GM12878 (cell line): ENCODE measurements around the gene DUS3L. TPM values are rescaled to one million over a fixed set of nuclear protein-coding genes. Genes with fewer than 3 reads are reported as not detected.

Source experiments
- ATAC-seq: fragments of 200-7000 bp; cut with Tn5 transposase; 3 replicates; pipeline ENCODE4 v1.9.1; 2020; ENCODE audit warnings: mild to moderate bottlenecking, moderate library complexity
- BruUV-seq: library from RNA; stranded (reverse); fragments of 400-500 nt; replicated peaks from 2 replicates; lab custom pipeline; 2021; lab: Mats Ljungman, UMichigan
- CTCF ChIA-PET: fragments of 300-600 bp; sonication (Branson Sonifier 250); formaldehyde crosslinking; extraction: SDS; loops from one replicate; lab custom pipeline; 2021; ENCODE audit warnings: inconsistent platforms; lab: Yijun Ruan, JAX
- POLR2A ChIA-PET: fragments of 350-600 bp; formaldehyde crosslinking; extraction: SDS; loops from one replicate; lab custom pipeline; 2021; ENCODE audit warnings: inconsistent platforms; lab: Charles Lee
- RAD21 ChIA-PET: fragments of 300-600 bp; sonication (Branson Sonifier 250); formaldehyde crosslinking; loops from one replicate; lab custom pipeline; 2023; ENCODE audit warnings: antibody characterized with exemption; ENCODE audit not compliant: unreplicated experiment; lab: Charles Lee
- SMC1A ChIA-PET: fragments of 300-600 bp; sonication (Branson Sonifier 250); formaldehyde crosslinking; loops from one replicate; lab custom pipeline; 2023; ENCODE audit not compliant: unreplicated experiment, uncharacterized antibody; lab: Charles Lee
- DNase-seq: peaks from one replicate; pipeline ENCODE4 v3.0.0-alpha.2; 2011; ENCODE audit warnings: low read depth, low spot score
- FAIRE-seq: peaks from 3 replicates; lab custom pipeline; 2011; peaks lifted over from hg19 to GRCh38; lab: Jason Lieb, UNC
- H2AFZ ChIP-seq: 2 replicates; pipeline ENCODE4 v1.6.0; 2011; ENCODE audit warnings: low read depth, low read length, control low read depth; ENCODE audit not compliant: control insufficient read depth
- H3K27ac ChIP-seq: 2 replicates; pipeline ENCODE4 v1.5.1; 2011; ENCODE audit warnings: control low read depth; ENCODE audit not compliant: control insufficient read depth, insufficient read depth
- H3K27me3 ChIP-seq, 2 experiments: replicated peaks in 1 of 2; 2 replicates each; pipeline versions ENCODE4 v1.6.0 to v1.6.1; 2011; ENCODE audit warnings: low read length in 1 of 2; ENCODE audit not compliant: control insufficient read depth in 2 of 2, insufficient read depth in 2 of 2
- H3K36me3 ChIP-seq, 2 experiments: 2 replicates each; pipeline ENCODE4 v1.5.1; 2011; ENCODE audit warnings: low read length in 1 of 2; ENCODE audit not compliant: control insufficient read depth in 2 of 2, insufficient read depth in 2 of 2
- H3K4me1 ChIP-seq: 2 replicates; pipeline ENCODE4 v1.6.1; 2011; ENCODE audit warnings: mild to moderate bottlenecking, low read length, moderate library complexity, mixed read lengths; ENCODE audit not compliant: control insufficient read depth, insufficient read depth
- H3K4me2 ChIP-seq: 2 replicates; pipeline ENCODE4 v1.6.0; 2011; ENCODE audit warnings: control low read depth; ENCODE audit not compliant: control insufficient read depth, insufficient read depth
- H3K4me3 ChIP-seq: fragments of 200-600 bp; sonication (generic); 2 replicates; pipeline ENCODE4 v1.5.1; 2016
- H3K79me2 ChIP-seq: 2 replicates; pipeline ENCODE4 v1.6.0; 2011; ENCODE audit warnings: low read length; ENCODE audit not compliant: control insufficient read depth, insufficient read depth
- H3K9ac ChIP-seq: 2 replicates; pipeline ENCODE4 v1.8.0; 2011; ENCODE audit warnings: low read length, control low read depth, mixed read lengths; ENCODE audit not compliant: control insufficient read depth, insufficient read depth
- H3K9me3 ChIP-seq: replicated peaks from 3 replicates; pipeline ENCODE4 v1.5.1; 2011; ENCODE audit warnings: mild to moderate bottlenecking, low read length; ENCODE audit not compliant: control insufficient read depth, insufficient read depth
- H4K20me1 ChIP-seq: 2 replicates; pipeline ENCODE4 v1.6.0; 2011; ENCODE audit not compliant: control insufficient read depth, insufficient read depth
- CEBPZ ChIP-seq: fragments of 150-350 bp; IDR thresholded peaks from 2 replicates; pipeline ENCODE4 v1.6.1; 2016; ENCODE audit warnings: low read depth, low read length
- CREM ChIP-seq: IDR thresholded peaks from 2 replicates; pipeline ENCODE4 v1.6.1; 2014; ENCODE audit warnings: antibody characterized with exemption, low read depth
- E2F4 ChIP-seq: IDR thresholded peaks from 2 replicates; pipeline ENCODE4 v1.6.1; 2012; ENCODE audit warnings: low read depth, low read length, improper control_type of control experiment
- EP300 ChIP-seq, 2 experiments: fragments of 150-350 bp in 1 of 2; IDR thresholded peaks; 2 replicates each; pipeline ENCODE4 v1.6.1; 2011 to 2012; ENCODE audit warnings: low read depth in 2 of 2, low read length in 2 of 2, borderline replicate concordance in 1 of 2, improper control_type of control experiment in 1 of 2, inconsistent platforms in 1 of 2; ENCODE audit not compliant: control insufficient read depth in 1 of 2
- RAD51 ChIP-seq: fragments of 450-650 bp; IDR thresholded peaks from 2 replicates; pipeline ENCODE4 v1.6.1; 2016; ENCODE audit warnings: moderate library complexity, mild to moderate bottlenecking, inconsistent platforms
- WGBS: methylation state at CpG from one replicate; pipeline ENCODE4 v1.1.6; 2016; ENCODE audit warnings: low lambda C conversion rate; ENCODE audit not compliant: insufficient replicate concordance, insufficient coverage; ENCODE audit errors: missing lambda C conversion rate; 5-methylcytosine and 5-hydroxymethylcytosine counted together
- in situ Hi-C: fragments of 300-500 bp; cut with MboI; formaldehyde crosslinking; loops from 9 replicates; pipeline ENCODE4 v1.14.3; 2018; ENCODE audit warnings: mixed read lengths
- intact Hi-C: fragments of 100-400 bp; cut with micrococcal nuclease; formaldehyde crosslinking; loops from one replicate; pipeline ENCODE4 v1.14.2; 2022; ENCODE audit not compliant: unreplicated experiment
- polyA plus RNA-seq, 11 experiments: library from polyadenylated mRNA; depleted of rRNA in 4 of 11; unstranded in 6 of 11; stranded (reverse) in 5 of 11; fragments of >200 nt; fragmentation: Nextera tagmentation in 4 of 11; fragmentation: Illumina TruSeq in 1 of 11; extraction: Ambion mirVana in 4 of 11; extraction: Trizol in 1 of 11; gene quantifications; 1 replicate in 1 of 11; 2 replicates in 10 of 11; pipeline versions ENCODE4 v1.2.1 to v1.2.3, GENCODE V29; 2011 to 2016; ENCODE audit warnings: inconsistent platforms in 2 of 11, missing spikeins in 2 of 11, low read depth in 1 of 11
- total RNA-seq, 4 experiments: library from RNA; depleted of rRNA in 3 of 4; stranded (reverse); fragments of >200 nt in 3 of 4; fragmentation: Illumina TruSeq in 1 of 4; extraction: Trizol in 1 of 4; gene quantifications; 2 replicates each; pipeline versions ENCODE4 v1.2.1 to v1.2.3, GENCODE V29; 2013 to 2021

Gene DUS3L
- total and polyA plus RNA-seq, 10 of the 15 experiments (the other 5 are each of a cell fraction or from before 2014, with no cell fraction given): 0.64 to 47.6 (median 31.1) TPM

GRCh38 chr19:5832527-5833216 lies 41.7 kb upstream of the DUS3L start:
- FAIRE-seq (no peak), DNase-seq (no peak), ATAC-seq (no peak)
- Histone ChIP-seq H3K4me3 (no peak overlapping the region), H3K27ac (no peak overlapping the region), H3K27me3 (peaks cover 0 to 4% of the 10 kb centered on the region in 2 experiments; a peak in 2 of 4 replicates), H3K9me3 (no peaks in the 10 kb centered on the region), H3K36me3 (no peaks in the 10 kb centered on the region), H4K20me1 (no peaks in the 10 kb centered on the region), H3K9ac (no peak overlapping the region), H2AFZ (no peak overlapping the region), H3K4me1 (peaks cover 14% of the 10 kb centered on the region), H3K4me2 (no peak overlapping the region), H3K79me2 (no peaks in the 10 kb centered on the region)
- ChIA-PET SMC1A (no interaction called here), CTCF (interaction anchor here (0.7 to 1.6 kb wide), 2 partner anchors 28 to 29 kb away, joined by 3 to 6 read pairs; partner anchors contain the start of gene NRTN), POLR2A (no interaction called here), RAD21 (no interaction called here)
- TF ChIP-seq EP300 (IDR thresholded peaks at IDR 0.05; ENCODE audit: borderline replicate concordance in 1 of 2, control insufficient read depth in 1 of 2, low read depth in 2 of 2, low read length in 2 of 2): no peak
- no peak for TF ChIP-seq RAD51
- BruUV-seq: no TSS peak
- 41% methylated on average over 6 of the region's 6 CpGs for WGBS
- intact Hi-C loops (no loop called here), in situ Hi-C loops (no loop called here)

- no peak for FAIRE-seq
- H3K27ac ChIP-seq: no peak overlapping the region
- H3K4me2 ChIP-seq: no peak overlapping the region
- in situ Hi-C loops: no loop called here
- intact Hi-C loops: no loop called here
- TF ChIP-seq CREM (no peak), E2F4 (no peak), CEBPZ (no peak)
- no peak overlapping the region for H3K4me3 ChIP-seq
- no peaks in the 10 kb centered on the region for H3K79me2 ChIP-seq
- ChIA-PET CTCF (interaction anchor here (0.7 kb wide), 1 partner anchor 28 kb away, joined by 3 read pairs; no protein-coding TSS in a partner anchor), POLR2A (interaction anchor here (0.6 kb wide), 2 partner anchors 92 to 1425 kb away, joined by 3 to 4 read pairs; no protein-coding TSS in a partner anchor), RAD21 (no interaction called here), SMC1A (no interaction called here)
- no peaks in the 10 kb centered on the region for H3K9me3 ChIP-seq
- H3K9ac ChIP-seq: no peak overlapping the region
- no peak for ATAC-seq
- peaks cover 0 to 4% of the 10 kb centered on the region in 2 experiments; a peak in 2 of 4 replicates for H3K27me3 ChIP-seq
- peaks cover 18% of the 10 kb centered on the region for H3K4me1 ChIP-seq
- DNase-seq: no peak
- H2AFZ ChIP-seq: no peak overlapping the region
- no peaks in the 10 kb centered on the region for H3K36me3 ChIP-seq
- BruUV-seq: no TSS peak
- 80% methylated on average over 21 of the region's 22 CpGs for WGBS
- H4K20me1 ChIP-seq: no peaks in the 10 kb centered on the region
These were observed 41.1 kb upstream of the DUS3L start for GRCh38 chr19:5832061-5832460.
